ENCODE data around the gene TPTE2.
"Not testable (repeated sequence)": the region's sequence is repeated elsewhere in the genome, so short reads cannot be mapped to it uniquely, and the experiment has no call there.

Gene TPTE2

GRCh38 chr13:19567820-19568534 is 6.6 kb upstream of the TPTE2 start:
- DNase-seq (ENCODE audit: low read depth), result no peak

- no peak for DNase-seq (ENCODE audit: low read depth)
Observed at GRCh38 chr13:19561585-19561984, 253 bp upstream of the TPTE2 start.

GRCh38 chr13:19560672-19561071 is 660 bp downstream of the TPTE2 start:
- not testable (repeated sequence) for DNase-seq (ENCODE audit: low read depth)

- DNase-seq (ENCODE audit: low read depth), result not testable (repeated sequence)
Observed at GRCh38 chr13:19559739-19560138, 1.6 kb downstream of the TPTE2 start.

GRCh38 chr13:19557287-19557686 is 4.0 kb downstream of the TPTE2 start:
- not testable (repeated sequence) for DNase-seq (ENCODE audit: low read depth)

- not testable (repeated sequence) for DNase-seq (ENCODE audit: low read depth)
Observed at GRCh38 chr13:19549245-19549644, 12.1 kb downstream of the TPTE2 start.

GRCh38 chr13:19525634-19526033 is 35.7 kb downstream of the TPTE2 start:
- DNase-seq (ENCODE audit: low read depth), result not testable (repeated sequence)

- no peak for DNase-seq (ENCODE audit: low read depth)
Observed at GRCh38 chr13:19519049-19519448, 42.3 kb downstream of the TPTE2 start.

- not testable (repeated sequence) for DNase-seq (ENCODE audit: low read depth)
Observed at GRCh38 chr13:19507623-19508022, 53.7 kb downstream of the TPTE2 start.

GRCh38 chr13:19460126-19460525 is 101.2 kb downstream of the TPTE2 start:
- DNase-seq (ENCODE audit: low read depth), result not testable (repeated sequence)

- DNase-seq (ENCODE audit: low read depth), result not testable (repeated sequence)
Observed at GRCh38 chr13:19439056-19439686, 122.2 kb downstream of the TPTE2 start.

GRCh38 chr13:19437780-19438179 is 123.6 kb downstream of the TPTE2 start:
- not testable (repeated sequence) for DNase-seq (ENCODE audit: low read depth)

- not testable (repeated sequence) for DNase-seq (ENCODE audit: low read depth)
Observed at GRCh38 chr13:19422236-19422635, 139.1 kb downstream of the TPTE2 start.

GRCh38 chr13:19412494-19412893 is 148.8 kb downstream of the TPTE2 start:
- not testable (repeated sequence) for DNase-seq (ENCODE audit: low read depth)

- not testable (repeated sequence) for DNase-seq (ENCODE audit: low read depth)
Observed at GRCh38 chr13:19382746-19383511, 178.4 kb downstream of the TPTE2 start.

- no peak for DNase-seq (ENCODE audit: low read depth)
Observed at GRCh38 chr13:19382111-19382510, 179.2 kb downstream of the TPTE2 start.
